GM12878 (cell line): ENCODE measurements around the gene CETP. TPM values are rescaled to one million over a fixed set of nuclear protein-coding genes. Genes with fewer than 3 reads are reported as not detected.

Experiments used
- ATAC-seq: fragments of 200-7000 bp; cut with Tn5 transposase; 3 replicates; pipeline ENCODE4 v1.9.1; 2020; ENCODE audit warnings: mild to moderate bottlenecking, moderate library complexity
- BruUV-seq: library from RNA; stranded (reverse); fragments of 400-500 nt; replicated peaks from 2 replicates; lab custom pipeline; 2021; lab: Mats Ljungman, UMichigan
- CTCF ChIA-PET: fragments of 300-600 bp; sonication (Branson Sonifier 250); formaldehyde crosslinking; extraction: SDS; loops from one replicate; lab custom pipeline; 2021; ENCODE audit warnings: inconsistent platforms; lab: Yijun Ruan, JAX
- POLR2A ChIA-PET: fragments of 350-600 bp; formaldehyde crosslinking; extraction: SDS; loops from one replicate; lab custom pipeline; 2021; ENCODE audit warnings: inconsistent platforms; lab: Charles Lee
- RAD21 ChIA-PET: fragments of 300-600 bp; sonication (Branson Sonifier 250); formaldehyde crosslinking; loops from one replicate; lab custom pipeline; 2023; ENCODE audit warnings: antibody characterized with exemption; ENCODE audit not compliant: unreplicated experiment; lab: Charles Lee
- SMC1A ChIA-PET: fragments of 300-600 bp; sonication (Branson Sonifier 250); formaldehyde crosslinking; loops from one replicate; lab custom pipeline; 2023; ENCODE audit not compliant: unreplicated experiment, uncharacterized antibody; lab: Charles Lee
- DNase-seq: peaks from one replicate; pipeline ENCODE4 v3.0.0-alpha.2; 2011; ENCODE audit warnings: low read depth, low spot score
- FAIRE-seq: peaks from 3 replicates; lab custom pipeline; 2011; peaks lifted over from hg19 to GRCh38; lab: Jason Lieb, UNC
- H2AFZ ChIP-seq: 2 replicates; pipeline ENCODE4 v1.6.0; 2011; ENCODE audit warnings: low read depth, low read length, control low read depth; ENCODE audit not compliant: control insufficient read depth
- H3K27ac ChIP-seq: 2 replicates; pipeline ENCODE4 v1.5.1; 2011; ENCODE audit warnings: control low read depth; ENCODE audit not compliant: control insufficient read depth, insufficient read depth
- H3K27me3 ChIP-seq, 2 experiments: replicated peaks in 1 of 2; 2 replicates each; pipeline versions ENCODE4 v1.6.0 to v1.6.1; 2011; ENCODE audit warnings: low read length in 1 of 2; ENCODE audit not compliant: control insufficient read depth in 2 of 2, insufficient read depth in 2 of 2
- H3K36me3 ChIP-seq, 2 experiments: 2 replicates each; pipeline ENCODE4 v1.5.1; 2011; ENCODE audit warnings: low read length in 1 of 2; ENCODE audit not compliant: control insufficient read depth in 2 of 2, insufficient read depth in 2 of 2
- H3K4me1 ChIP-seq: 2 replicates; pipeline ENCODE4 v1.6.1; 2011; ENCODE audit warnings: mild to moderate bottlenecking, low read length, moderate library complexity, mixed read lengths; ENCODE audit not compliant: control insufficient read depth, insufficient read depth
- H3K4me2 ChIP-seq: 2 replicates; pipeline ENCODE4 v1.6.0; 2011; ENCODE audit warnings: control low read depth; ENCODE audit not compliant: control insufficient read depth, insufficient read depth
- H3K4me3 ChIP-seq: fragments of 200-600 bp; sonication (generic); 2 replicates; pipeline ENCODE4 v1.5.1; 2016
- H3K79me2 ChIP-seq: 2 replicates; pipeline ENCODE4 v1.6.0; 2011; ENCODE audit warnings: low read length; ENCODE audit not compliant: control insufficient read depth, insufficient read depth
- H3K9ac ChIP-seq: 2 replicates; pipeline ENCODE4 v1.8.0; 2011; ENCODE audit warnings: low read length, control low read depth, mixed read lengths; ENCODE audit not compliant: control insufficient read depth, insufficient read depth
- H3K9me3 ChIP-seq: replicated peaks from 3 replicates; pipeline ENCODE4 v1.5.1; 2011; ENCODE audit warnings: mild to moderate bottlenecking, low read length; ENCODE audit not compliant: control insufficient read depth, insufficient read depth
- H4K20me1 ChIP-seq: 2 replicates; pipeline ENCODE4 v1.6.0; 2011; ENCODE audit not compliant: control insufficient read depth, insufficient read depth
- ATF3 ChIP-seq: IDR thresholded peaks from 2 replicates; pipeline ENCODE4 v1.6.1; 2011; ENCODE audit warnings: low read depth, mild to moderate bottlenecking, low read length, moderate library complexity, borderline replicate concordance; ENCODE audit errors: extremely low read depth
- ATF7 ChIP-seq: fragments of 450-650 bp; IDR thresholded peaks from 2 replicates; pipeline ENCODE4 v1.6.1; 2016; ENCODE audit warnings: low read depth, mild to moderate bottlenecking
- CBFB ChIP-seq: IDR thresholded peaks from 2 replicates; pipeline ENCODE4 v1.6.1; 2016; ENCODE audit warnings: antibody characterized with exemption, low read depth
- EGR1 ChIP-seq, 2 experiments: IDR thresholded peaks; 1 replicate in 1 of 2; 2 replicates in 1 of 2; pipeline ENCODE4 v1.6.1; 2011 to 2012; ENCODE audit warnings: low read depth in 2 of 2, low read length in 2 of 2, borderline replicate concordance in 1 of 2, mild to moderate bottlenecking in 1 of 2, moderate library complexity in 1 of 2
- ETV6 ChIP-seq, 2 experiments: fragments of 450-650 bp in 1 of 2; IDR thresholded peaks in 1 of 2; conservative IDR thresholded peaks in 1 of 2; 2 replicates each; pipeline ENCODE4 v1.6.1; 2014; ENCODE audit warnings: antibody characterized with exemption in 1 of 2, borderline replicate concordance in 1 of 2, low read depth in 1 of 2, mild to moderate bottlenecking in 1 of 2, moderate library complexity in 1 of 2
- IKZF2 ChIP-seq, 2 experiments: fragments of 450-650 bp; IDR thresholded peaks; 2 replicates each; pipeline ENCODE4 v1.6.1; 2017; ENCODE audit warnings: mild to moderate bottlenecking in 2 of 2, moderate library complexity in 2 of 2
- MLLT1 ChIP-seq: fragments of 450-650 bp; IDR thresholded peaks from 2 replicates; pipeline ENCODE4 v1.6.1; 2016; ENCODE audit warnings: mild to moderate bottlenecking
- MXI1 ChIP-seq: fragments of 150-350 bp; IDR thresholded peaks from 2 replicates; pipeline ENCODE4 v1.6.1; 2011; ENCODE audit warnings: low read depth, mild to moderate bottlenecking, inconsistent platforms, low read length, improper control_type of control experiment
- POLR2A ChIP-seq: IDR thresholded peaks from 2 replicates; pipeline ENCODE4 v1.6.1; 2011; ENCODE audit warnings: low read depth, mild to moderate bottlenecking, low read length
- POLR2AphosphoS2 ChIP-seq: IDR thresholded peaks from 2 replicates; pipeline ENCODE4 v1.6.1; 2011; ENCODE audit warnings: low read depth, mild to moderate bottlenecking, low read length, improper control_type of control experiment, moderate library complexity
- POLR2AphosphoS5 ChIP-seq: IDR thresholded peaks from 2 replicates; pipeline ENCODE4 v1.6.1; 2011; ENCODE audit warnings: mild to moderate bottlenecking, low read length, inconsistent platforms
- RAD51 ChIP-seq: fragments of 450-650 bp; IDR thresholded peaks from 2 replicates; pipeline ENCODE4 v1.6.1; 2016; ENCODE audit warnings: moderate library complexity, mild to moderate bottlenecking, inconsistent platforms
- RUNX3 ChIP-seq: IDR thresholded peaks from 2 replicates; pipeline ENCODE4 v1.6.1; 2012; ENCODE audit warnings: low read length, inconsistent platforms
- SPI1 ChIP-seq: IDR thresholded peaks from 2 replicates; pipeline ENCODE4 v1.6.1; 2011; ENCODE audit warnings: low read depth, mild to moderate bottlenecking, low read length, moderate library complexity, borderline replicate concordance; ENCODE audit not compliant: insufficient read depth
- SRF ChIP-seq, 2 experiments: IDR thresholded peaks; 2 replicates each; pipeline ENCODE4 v1.6.1; 2011; ENCODE audit warnings: low read depth in 2 of 2, low read length in 2 of 2, mild to moderate bottlenecking in 1 of 2, moderate library complexity in 1 of 2
- YBX1 ChIP-seq: fragments of 450-650 bp; IDR thresholded peaks from 2 replicates; pipeline ENCODE4 v1.6.1; 2016; ENCODE audit warnings: antibody characterized with exemption
- ZNF274 ChIP-seq: IDR thresholded peaks from one replicate; pipeline ENCODE4 v1.8.0; 2011; ENCODE audit not compliant: insufficient read length, insufficient read depth
- ZNF622 ChIP-seq: fragments of 450-650 bp; IDR thresholded peaks from 2 replicates; pipeline ENCODE4 v1.6.1; 2017; ENCODE audit warnings: mild to moderate bottlenecking, inconsistent platforms
- WGBS: methylation state at CpG from one replicate; pipeline ENCODE4 v1.1.6; 2016; ENCODE audit warnings: low lambda C conversion rate; ENCODE audit not compliant: insufficient replicate concordance, insufficient coverage; ENCODE audit errors: missing lambda C conversion rate; 5-methylcytosine and 5-hydroxymethylcytosine counted together
- in situ Hi-C: fragments of 300-500 bp; cut with MboI; formaldehyde crosslinking; loops from 9 replicates; pipeline ENCODE4 v1.14.3; 2018; ENCODE audit warnings: mixed read lengths
- intact Hi-C: fragments of 100-400 bp; cut with micrococcal nuclease; formaldehyde crosslinking; loops from one replicate; pipeline ENCODE4 v1.14.2; 2022; ENCODE audit not compliant: unreplicated experiment
- polyA plus RNA-seq, 11 experiments: library from polyadenylated mRNA; depleted of rRNA in 4 of 11; unstranded in 6 of 11; stranded (reverse) in 5 of 11; fragments of >200 nt; fragmentation: Nextera tagmentation in 4 of 11; fragmentation: Illumina TruSeq in 1 of 11; extraction: Ambion mirVana in 4 of 11; extraction: Trizol in 1 of 11; gene quantifications; 1 replicate in 1 of 11; 2 replicates in 10 of 11; pipeline versions ENCODE4 v1.2.1 to v1.2.3, GENCODE V29; 2011 to 2016; ENCODE audit warnings: inconsistent platforms in 2 of 11, missing spikeins in 2 of 11, low read depth in 1 of 11
- total RNA-seq, 4 experiments: library from RNA; depleted of rRNA in 3 of 4; stranded (reverse); fragments of >200 nt in 3 of 4; fragmentation: Illumina TruSeq in 1 of 4; extraction: Trizol in 1 of 4; gene quantifications; 2 replicates each; pipeline versions ENCODE4 v1.2.1 to v1.2.3, GENCODE V29; 2013 to 2021
- TF ChIP-seq, protein P1 (sequence below): IDR thresholded peaks from 2 replicates; pipeline ENCODE4 v1.6.1; 2012; ENCODE audit warnings: low read length, inconsistent platforms

CETP gene
- total and polyA plus RNA-seq, 10 of the 15 experiments (the other 5 are each of a cell fraction or from before 2014, with no cell fraction given), result 1.2 to 6.4 (median 2.1) TPM

DNA sequence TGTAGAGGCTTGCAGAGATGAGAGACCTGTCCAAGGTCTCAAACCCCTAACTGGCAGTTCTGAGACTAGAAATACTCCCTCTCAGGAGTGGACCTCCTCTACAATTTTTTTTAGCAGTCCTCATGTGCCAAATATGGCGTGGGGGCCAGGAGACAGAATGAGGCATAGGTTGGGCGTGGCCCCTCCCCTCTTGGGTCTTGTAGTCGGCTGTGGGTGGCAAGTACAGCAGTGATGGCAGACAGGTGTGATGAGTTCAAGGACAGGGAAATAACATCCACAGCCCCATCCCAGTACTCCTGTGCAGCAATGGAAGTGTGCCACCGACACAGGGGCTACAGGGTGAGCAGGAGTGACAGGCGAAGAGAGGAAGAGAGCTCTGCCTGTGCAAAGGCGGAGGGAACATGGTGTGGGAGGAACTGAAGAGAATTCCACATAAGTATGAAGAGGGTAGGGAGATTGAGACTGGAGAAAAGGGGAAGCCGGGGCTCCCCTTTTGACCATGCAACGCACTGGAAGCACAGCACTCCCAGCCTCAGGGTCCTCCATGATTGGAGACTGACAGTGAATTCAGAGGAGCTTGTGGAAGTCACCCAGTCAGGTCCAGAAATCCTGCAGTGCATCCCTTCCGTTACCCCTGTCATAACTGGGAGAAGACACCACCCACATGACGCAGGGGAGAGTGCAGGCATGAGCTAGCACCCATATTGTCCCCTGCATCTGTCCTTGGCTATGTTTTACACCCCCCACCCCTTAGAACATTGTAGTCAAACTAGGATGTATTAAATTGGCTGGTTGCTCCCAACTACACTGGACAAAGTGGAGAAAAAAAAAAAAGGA lies 14.8 kb upstream of the CETP start:
- Histone ChIP-seq H3K27ac (no peak overlapping the region), H3K36me3 (peaks cover 5 to 23% of the 10 kb centered on the region in 2 experiments), H3K79me2 (no peaks in the 10 kb centered on the region; the same call in 1 of the 2 replicates), H3K9me3 (no peaks in the 10 kb centered on the region), H3K9ac (no peak overlapping the region), H3K27me3 (no peaks in the 10 kb centered on the region), H3K4me1 (peaks cover 48% of the 10 kb centered on the region), H3K4me2 (no peak overlapping the region), H3K4me3 (no peak overlapping the region), H4K20me1 (no peaks in the 10 kb centered on the region; the same call in 1 of the 2 replicates), H2AFZ (no peak overlapping the region)
- no TSS peak for BruUV-seq
- CTCF ChIA-PET, result interaction anchor here (0.6 to 3.9 kb wide), 10 partner anchors 8 to 154 kb away, joined by 3 to 45 read pairs (median 4); no protein-coding TSS in a partner anchor
- ATAC-seq (0 out of 3 replicates have a peak, but pooled peaks have one; percentile 0), FAIRE-seq (no peak), DNase-seq (no peak)
- SMC1A ChIA-PET, result interaction anchor here (0.7 to 3.1 kb wide), 13 partner anchors 10 to 87 kb away, joined by 3 to 17 read pairs (median 4); no protein-coding TSS in a partner anchor
- 94% methylated on average over 10 of the region's 10 CpGs for WGBS
- POLR2A ChIA-PET, result interaction anchor here (0.5 to 6.2 kb wide), 7 partner anchors 10 to 220 kb away, joined by 3 to 49 read pairs (median 5); partner anchors contain the start of gene HERPUD1
- in situ Hi-C loops, result no loop called here
- TF ChIP-seq ZNF622 (no peak), ATF7 (no peak), MXI1 (no peak), ZNF274 (no peak), POLR2A (peak; percentile 75), RAD51 (no peak), SPI1 (no peak), CBFB (no peak), YBX1 (no peak), POLR2AphosphoS2 (peak; percentile 61), RUNX3 (no peak), POLR2AphosphoS5 (peak; percentile 80), ATF3 (no peak), SRF (IDR thresholded peaks at IDR 0.05; ENCODE audit: low read depth in 2 of 2, low read length in 2 of 2) (peak; percentile 38 to 61; a peak in 2 of 4 replicates), MLLT1 (no peak), EGR1 (IDR thresholded peaks at IDR 0.05; ENCODE audit: borderline replicate concordance in 1 of 2, low read depth in 2 of 2, low read length in 2 of 2) (no peak), IKZF2 (IDR thresholded peaks at IDR 0.05) (no peak), ETV6 (conservative IDR thresholded peaks at IDR 0.05 in 1 of 2, IDR thresholded peaks at IDR 0.05 in 1 of 2; ENCODE audit: borderline replicate concordance in 1 of 2, low read depth in 1 of 2) (no peak)
- TF ChIP-seq, protein P1, sequence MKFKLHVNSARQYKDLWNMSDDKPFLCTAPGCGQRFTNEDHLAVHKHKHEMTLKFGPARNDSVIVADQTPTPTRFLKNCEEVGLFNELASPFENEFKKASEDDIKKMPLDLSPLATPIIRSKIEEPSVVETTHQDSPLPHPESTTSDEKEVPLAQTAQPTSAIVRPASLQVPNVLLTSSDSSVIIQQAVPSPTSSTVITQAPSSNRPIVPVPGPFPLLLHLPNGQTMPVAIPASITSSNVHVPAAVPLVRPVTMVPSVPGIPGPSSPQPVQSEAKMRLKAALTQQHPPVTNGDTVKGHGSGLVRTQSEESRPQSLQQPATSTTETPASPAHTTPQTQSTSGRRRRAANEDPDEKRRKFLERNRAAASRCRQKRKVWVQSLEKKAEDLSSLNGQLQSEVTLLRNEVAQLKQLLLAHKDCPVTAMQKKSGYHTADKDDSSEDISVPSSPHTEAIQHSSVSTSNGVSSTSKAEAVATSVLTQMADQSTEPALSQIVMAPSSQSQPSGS, result no peak
- intact Hi-C loops, result no loop called here
- RAD21 ChIA-PET, result interaction anchor here (1.2 to 2.4 kb wide), 5 partner anchors 11 to 83 kb away, joined by 3 to 9 read pairs (median 6); no protein-coding TSS in a partner anchor
